ENCODE measurements around the gene MUL1.

Gene MUL1

GRCh38 chr1:20484519-20485462 is 23.2 kb downstream of the MUL1 start:
- DNase-seq, result no peak

- DNase-seq, result no peak
These were observed 24.0 kb downstream of the MUL1 start for GRCh38 chr1:20483833-20484518.

GRCh38 chr1:20483098-20483832 is 24.7 kb downstream of the MUL1 start:
- no peak for DNase-seq

GRCh38 chr1:20481643-20482498 is 26.1 kb downstream of the MUL1 start:
- DNase-seq, result no peak

GRCh38 chr1:20480951-20481617 is 26.9 kb downstream of the MUL1 start:
- DNase-seq, result no peak

- no peak for DNase-seq
These were observed 27.6 kb downstream of the MUL1 start for GRCh38 chr1:20480243-20480944.

GRCh38 chr1:20479840-20480239 is 28.1 kb downstream of the MUL1 start:
- DNase-seq, result no peak

- DNase-seq, result no peak
These were observed 29.8 kb downstream of the MUL1 start for GRCh38 chr1:20478057-20478635.

GRCh38 chr1:20477348-20478056 is 30.4 kb downstream of the MUL1 start:
- DNase-seq, result no peak

- no peak for DNase-seq
These were observed 31.5 kb downstream of the MUL1 start for GRCh38 chr1:20476265-20477038.

- DNase-seq, result no peak
These were observed 33.0 kb downstream of the MUL1 start for GRCh38 chr1:20474996-20475395.

- DNase-seq, result no peak
These were observed 33.5 kb downstream of the MUL1 start for GRCh38 chr1:20474333-20474975.

GRCh38 chr1:20473894-20474293 is 34.1 kb downstream of the MUL1 start:
- no peak for DNase-seq

GRCh38 chr1:20472860-20473711 is 34.9 kb downstream of the MUL1 start:
- no peak for DNase-seq

- DNase-seq, result no peak
These were observed 35.8 kb downstream of the MUL1 start for GRCh38 chr1:20472121-20472520.

- DNase-seq, result no peak
These were observed 37.8 kb downstream of the MUL1 start for GRCh38 chr1:20470194-20470593.

GRCh38 chr1:20469406-20470076 is 38.4 kb downstream of the MUL1 start:
- no peak for DNase-seq

Data from NCI-H1930 (cell line).